NT2/D1 (cell line): ENCODE measurements around the gene SLC9A9.

Source experiments
- DNase-seq: peaks from one replicate; pipeline ENCODE4 v3.0.0-alpha.2; 2011; ENCODE audit warnings: low read depth, low spot score
- H3K27me3 ChIP-seq: 2 replicates; pipeline ENCODE4 v1.6.0; 2011; ENCODE audit warnings: mild to moderate bottlenecking; ENCODE audit not compliant: insufficient read length, insufficient read depth
- H3K36me3 ChIP-seq: 2 replicates; pipeline ENCODE4 v1.6.1; 2011; ENCODE audit warnings: mild to moderate bottlenecking, low read length, mixed read lengths; ENCODE audit not compliant: insufficient read depth, insufficient read length
- H3K4me1 ChIP-seq: 2 replicates; pipeline ENCODE4 v1.5.1; 2011; ENCODE audit not compliant: insufficient read depth, insufficient read length
- H3K4me3 ChIP-seq: 2 replicates; pipeline ENCODE4 v1.5.1; 2011; ENCODE audit warnings: low read depth; ENCODE audit not compliant: insufficient read length
- H3K9ac ChIP-seq: 2 replicates; pipeline ENCODE4 v1.6.0; 2011; ENCODE audit warnings: low read depth; ENCODE audit not compliant: insufficient read length
- H3K9me3 ChIP-seq: 2 replicates; pipeline ENCODE4 v1.5.1; 2011; ENCODE audit warnings: mild to moderate bottlenecking, low read length; ENCODE audit not compliant: insufficient read depth
- SUZ12 ChIP-seq: IDR thresholded peaks from 2 replicates; pipeline ENCODE4 v1.6.1; 2011; ENCODE audit not compliant: insufficient read length, insufficient read depth; ENCODE audit errors: extremely low read depth
- YY1 ChIP-seq: IDR thresholded peaks from 2 replicates; pipeline ENCODE4 v1.6.1; 2011; ENCODE audit not compliant: insufficient read length, insufficient read depth
- ZNF274 ChIP-seq: IDR thresholded peaks from 2 replicates; pipeline ENCODE4 v1.6.1; 2011; ENCODE audit warnings: mild to moderate bottlenecking, low read depth, low read length

SLC9A9 gene

GRCh38 chr3:143507735-143508580 lies 340.3 kb downstream of the SLC9A9 start:
- no peaks in the 10 kb centered on the region for H3K27me3 ChIP-seq
- no peak for TF ChIP-seq YY1
- no peak for TF ChIP-seq SUZ12
- TF ChIP-seq ZNF274: no peak
- DNase-seq: no peak

GRCh38 chr3:143506190-143506589 lies 342.1 kb downstream of the SLC9A9 start:
- no peak for DNase-seq
- no peak overlapping the region for H3K9ac ChIP-seq

More at GRCh38 chr3:143507735-143508580, 340.3 kb downstream of the SLC9A9 start:
- Histone ChIP-seq H3K9me3 (no peaks in the 10 kb centered on the region), H3K9ac (no peak overlapping the region), H3K36me3 (no peaks in the 10 kb centered on the region), H3K4me1 (no peaks in the 10 kb centered on the region), H3K4me3 (no peak overlapping the region)

GRCh38 chr3:143503325-143503885 lies 344.9 kb downstream of the SLC9A9 start:
- Histone ChIP-seq H3K27me3 (no peaks in the 10 kb centered on the region), H3K4me3 (no peak overlapping the region), H3K9me3 (no peaks in the 10 kb centered on the region), H3K4me1 (no peaks in the 10 kb centered on the region), H3K36me3 (no peaks in the 10 kb centered on the region), H3K9ac (no peak overlapping the region)
- DNase-seq: no peak
- no peak for TF ChIP-seq ZNF274
- no peak for TF ChIP-seq YY1
- no peak for TF ChIP-seq SUZ12

More at GRCh38 chr3:143506190-143506589, 342.1 kb downstream of the SLC9A9 start:
- H3K4me3 ChIP-seq: no peak overlapping the region
- TF ChIP-seq YY1: no peak
- TF ChIP-seq ZNF274: no peak
- no peak for TF ChIP-seq SUZ12
- H3K9me3 ChIP-seq: no peaks in the 10 kb centered on the region
- H3K36me3 ChIP-seq: no peaks in the 10 kb centered on the region
- no peaks in the 10 kb centered on the region for H3K27me3 ChIP-seq
- no peaks in the 10 kb centered on the region for H3K4me1 ChIP-seq

- no peaks in the 10 kb centered on the region for H3K36me3 ChIP-seq
- no peak overlapping the region for H3K4me3 ChIP-seq
- no peak for DNase-seq
- H3K9me3 ChIP-seq: 0 out of 2 replicates have a peak, but pooled peaks cover 6% of the 10 kb centered on the region
- no peak overlapping the region for H3K9ac ChIP-seq
- no peak for TF ChIP-seq YY1
- TF ChIP-seq ZNF274: no peak
- no peak for TF ChIP-seq SUZ12
- H3K4me1 ChIP-seq: no peaks in the 10 kb centered on the region
- no peaks in the 10 kb centered on the region for H3K27me3 ChIP-seq
Measured at GRCh38 chr3:143502081-143502480, 346.2 kb downstream of the SLC9A9 start.

- Histone ChIP-seq H3K27me3 (no peaks in the 10 kb centered on the region), H3K36me3 (no peaks in the 10 kb centered on the region), H3K9ac (no peak overlapping the region), H3K4me3 (no peak overlapping the region), H3K9me3 (0 out of 2 replicates have a peak, but pooled peaks cover 6% of the 10 kb centered on the region), H3K4me1 (no peaks in the 10 kb centered on the region)
- no peak for DNase-seq
- TF ChIP-seq ZNF274 (no peak), YY1 (peak; percentile 29), SUZ12 (no peak)
Measured at GRCh38 chr3:143497382-143497781, 350.9 kb downstream of the SLC9A9 start.

- no peak for TF ChIP-seq ZNF274
- TF ChIP-seq YY1: no peak
- no peak for TF ChIP-seq SUZ12
- H3K36me3 ChIP-seq: no peaks in the 10 kb centered on the region
- no peaks in the 10 kb centered on the region for H3K4me1 ChIP-seq
- H3K9me3 ChIP-seq: 0 out of 2 replicates have a peak, but pooled peaks cover 6% of the 10 kb centered on the region
- no peaks in the 10 kb centered on the region for H3K27me3 ChIP-seq
- no peak overlapping the region for H3K9ac ChIP-seq
- no peak for DNase-seq
- H3K4me3 ChIP-seq: no peak overlapping the region
Measured at GRCh38 chr3:143496191-143496590, 352.1 kb downstream of the SLC9A9 start.

- Histone ChIP-seq H3K36me3 (no peaks in the 10 kb centered on the region), H3K4me1 (no peaks in the 10 kb centered on the region), H3K4me3 (no peak overlapping the region), H3K9me3 (0 out of 2 replicates have a peak, but pooled peaks cover 6% of the 10 kb centered on the region), H3K27me3 (no peaks in the 10 kb centered on the region), H3K9ac (no peak overlapping the region)
- no peak for DNase-seq
- TF ChIP-seq SUZ12 (no peak), ZNF274 (no peak), YY1 (no peak)
Measured at GRCh38 chr3:143495527-143495926, 352.7 kb downstream of the SLC9A9 start.
